Stimulated activated CD8-positive, alpha-beta memory T cell treated with anti-CD3 and anti-CD28 coated beads, Interleukin-2, amount 100 ng/mL, for 48 hours (primary cell): ENCODE measurements around the gene NT5C1B.

Experiments
- DNase-seq, 2 donors: peaks; one replicate each; pipeline ENCODE4 v3.0.0-alpha.2; 2020; ENCODE audit warnings: low read depth in 2 of 2

The NT5C1B gene

DNA sequence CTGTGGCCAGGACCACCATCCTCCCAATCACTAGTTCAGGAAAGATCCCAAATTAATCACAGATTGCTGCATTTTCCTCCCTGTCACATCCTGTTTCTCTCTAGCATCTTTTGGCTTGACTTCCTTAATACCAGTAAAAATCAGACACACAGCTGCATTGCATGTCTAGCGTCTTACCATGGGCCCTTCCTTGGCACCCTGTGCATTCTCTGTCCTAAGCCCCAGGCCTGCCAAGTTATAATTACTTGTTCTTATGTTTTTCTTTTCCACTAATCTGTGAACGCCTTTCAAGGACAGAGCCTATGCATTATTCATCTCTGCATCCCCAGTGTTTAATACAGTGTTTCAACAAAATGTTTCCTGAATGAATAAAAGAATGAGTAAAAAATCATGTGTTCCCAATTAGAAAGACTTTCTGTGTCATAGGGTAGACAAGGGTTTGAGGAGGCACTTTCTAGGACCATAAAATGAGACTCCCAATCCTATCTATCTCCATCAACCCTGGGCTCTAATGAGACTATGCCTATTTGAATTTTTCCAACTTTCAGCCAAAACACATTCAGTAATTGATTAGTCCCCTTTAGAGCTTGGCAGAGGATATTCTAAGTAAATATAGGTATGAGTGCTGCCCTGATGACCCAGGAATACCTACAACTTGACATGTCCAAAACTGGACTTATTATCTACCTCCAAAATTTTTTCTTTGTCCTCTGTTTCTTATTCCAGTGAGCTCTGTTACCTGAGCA, 10.3 kb upstream of the NT5C1B start:
- DNase-seq = no peak

DNA sequence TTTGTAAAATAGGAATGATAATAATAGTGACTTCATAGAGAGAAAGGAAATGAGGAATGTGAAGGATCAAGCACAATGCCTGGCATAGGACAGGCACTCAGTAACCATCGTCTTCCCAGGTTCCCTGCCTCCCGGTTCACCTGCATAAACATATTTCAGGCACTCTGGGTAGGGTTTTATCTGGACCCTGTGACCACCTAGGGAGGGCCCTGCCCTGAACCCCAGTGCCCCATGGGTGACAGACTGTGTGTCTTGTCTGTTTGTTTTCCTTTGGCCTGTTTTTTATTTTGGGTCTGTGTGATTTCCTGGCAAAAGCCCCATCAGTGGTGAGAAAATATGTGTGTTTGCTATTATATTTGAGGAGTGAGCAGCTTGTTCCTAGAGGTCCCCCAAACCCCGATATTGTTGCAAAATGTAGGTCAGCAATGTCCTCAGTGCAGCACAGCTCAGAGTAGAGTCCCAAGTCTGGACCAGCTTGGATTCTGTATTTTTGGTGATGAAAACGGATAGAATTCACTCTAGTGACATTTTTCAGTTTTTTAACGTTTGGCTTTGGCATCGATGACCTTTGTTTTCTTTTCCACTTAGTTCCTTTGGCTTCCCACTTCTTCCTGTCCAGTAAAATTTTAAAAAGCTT, 9.6 kb upstream of the NT5C1B start:
- DNase-seq = no peak

DNA sequence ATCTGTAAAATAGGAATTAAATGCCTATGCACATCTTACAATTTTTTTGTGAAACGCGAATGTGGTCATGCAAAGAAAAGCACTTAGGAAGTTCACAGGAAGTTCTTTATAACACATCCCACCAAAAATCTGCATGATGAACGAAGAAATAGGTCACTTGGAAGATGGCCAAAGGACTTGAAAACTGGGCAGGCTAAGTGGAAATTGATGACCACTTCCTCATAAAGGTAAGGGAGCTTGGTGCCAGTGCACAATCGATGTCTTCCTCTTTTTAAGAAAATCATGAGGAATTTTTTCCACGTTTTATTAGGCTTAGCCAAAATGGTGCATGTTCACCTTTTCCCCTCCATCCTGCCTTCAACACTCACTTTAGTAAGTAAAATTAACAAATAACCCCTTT, 8.2 kb upstream of the NT5C1B start:
- DNase-seq = no peak

DNA sequence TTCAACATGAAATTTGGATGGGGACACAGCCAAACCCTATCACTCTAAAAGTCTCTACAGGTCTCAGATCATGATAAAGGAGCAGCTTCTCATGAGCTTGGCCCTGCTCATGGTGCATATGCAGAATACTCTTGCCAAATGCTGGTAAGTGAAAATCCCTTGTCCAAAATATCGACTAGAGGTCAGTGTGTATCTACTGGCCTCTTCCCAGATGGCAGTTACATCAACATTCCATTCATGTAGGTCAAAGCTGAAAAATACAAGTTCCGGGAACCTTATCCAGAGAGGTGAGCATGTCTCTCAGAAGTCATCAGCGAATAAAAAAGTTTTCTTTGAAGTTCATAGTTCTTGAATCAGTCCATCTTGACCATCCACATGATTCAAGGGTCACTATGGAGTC, 7.6 kb upstream of the NT5C1B start:
- no peak for DNase-seq

DNA sequence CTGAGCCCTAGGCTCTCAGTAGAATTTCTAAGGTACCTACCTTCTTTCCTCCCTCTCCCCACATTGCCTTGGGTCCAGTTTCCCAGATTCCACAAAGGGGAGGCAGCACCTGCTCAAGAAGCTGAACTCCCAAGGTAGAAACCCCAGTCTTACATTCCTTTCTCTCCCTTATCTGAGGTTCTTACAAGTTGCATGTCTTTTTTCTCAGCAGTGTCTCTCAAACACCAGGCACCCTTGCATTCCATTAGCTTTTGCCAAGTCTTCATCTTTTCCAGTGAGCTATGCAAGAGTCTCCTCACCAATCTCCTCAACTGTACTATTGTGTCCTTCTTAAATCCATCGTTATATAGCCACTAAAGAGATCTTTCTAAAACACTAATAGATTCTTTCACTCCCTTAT, 4.1 kb upstream of the NT5C1B start:
- DNase-seq = no peak

DNA sequence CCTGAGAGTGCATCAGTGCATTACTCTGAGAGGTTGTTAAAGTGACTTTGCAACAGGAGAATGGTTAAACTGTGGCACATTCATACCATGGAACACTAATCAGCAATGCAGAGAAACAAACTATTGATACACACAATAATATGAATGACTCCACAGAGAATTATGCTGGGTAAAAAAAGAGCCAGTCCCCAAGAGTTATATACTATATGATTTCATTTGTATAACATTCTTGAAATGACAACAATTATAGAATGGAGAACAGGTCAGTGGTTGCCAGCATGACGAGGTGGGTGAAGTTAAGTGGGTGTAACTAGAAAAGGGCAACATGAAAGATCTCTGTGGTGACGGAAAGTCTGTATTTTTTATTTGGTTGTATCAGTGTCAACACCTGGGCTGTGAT, 3.0 kb upstream of the NT5C1B start:
- DNase-seq = no peak

DNA sequence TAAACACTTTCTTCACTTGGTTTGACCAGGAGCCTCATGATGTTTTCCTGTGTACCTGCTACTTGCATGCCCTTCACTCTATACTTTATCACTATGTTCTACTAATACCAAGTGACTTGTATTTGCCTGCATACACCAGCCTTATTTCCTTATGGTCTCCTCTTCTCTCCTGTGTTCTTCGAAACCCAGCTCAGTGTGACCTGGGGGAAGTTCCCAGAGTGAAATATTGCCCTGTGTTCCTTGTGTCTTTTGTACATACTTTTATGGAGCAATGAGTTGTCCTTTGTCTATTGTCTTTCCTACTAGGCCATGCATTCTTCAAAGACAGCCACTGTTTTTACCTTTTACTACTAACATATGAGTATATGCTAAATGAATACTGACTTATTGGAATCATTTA, 567 bp downstream of the NT5C1B start:
- DNase-seq = no peak

DNA sequence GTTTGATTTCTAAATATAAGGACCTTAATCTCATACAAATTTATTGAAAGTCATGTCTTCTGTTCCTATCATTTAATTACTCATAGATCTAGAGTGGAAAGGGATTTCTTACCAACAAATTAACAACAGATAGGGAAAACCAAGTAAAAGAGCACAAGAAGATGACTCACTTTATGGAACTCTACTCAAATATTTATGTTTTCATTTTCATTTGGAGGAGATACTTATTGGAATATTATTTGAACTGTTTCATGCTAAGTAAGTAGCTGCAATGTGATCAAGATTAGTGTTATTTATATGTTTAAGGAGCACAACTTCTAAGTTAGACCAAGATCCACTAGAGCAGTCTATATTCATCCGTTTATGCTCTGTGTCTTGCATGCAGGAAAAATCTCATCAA, 1.3 kb downstream of the NT5C1B start:
- no peak for DNase-seq

DNA sequence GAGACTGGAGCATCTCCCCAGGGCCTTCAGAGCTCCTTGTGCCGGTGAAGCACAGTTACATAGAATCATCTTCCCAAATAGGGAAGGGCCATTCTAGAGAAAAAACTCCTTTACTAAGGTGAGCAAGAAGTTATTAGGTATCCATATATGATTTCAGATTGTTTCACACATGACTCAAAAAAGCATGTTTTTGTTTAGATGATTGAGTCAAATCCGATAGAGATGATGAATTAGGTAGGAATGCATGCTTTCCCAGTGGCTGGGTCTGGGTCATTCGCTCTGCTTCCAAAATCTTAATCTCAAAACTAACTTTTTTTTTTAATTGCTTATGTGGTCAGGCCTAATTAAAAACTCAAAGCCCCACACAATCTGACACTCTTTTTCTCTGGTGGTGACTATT, 3.8 kb downstream of the NT5C1B start:
- no peak for DNase-seq

DNA sequence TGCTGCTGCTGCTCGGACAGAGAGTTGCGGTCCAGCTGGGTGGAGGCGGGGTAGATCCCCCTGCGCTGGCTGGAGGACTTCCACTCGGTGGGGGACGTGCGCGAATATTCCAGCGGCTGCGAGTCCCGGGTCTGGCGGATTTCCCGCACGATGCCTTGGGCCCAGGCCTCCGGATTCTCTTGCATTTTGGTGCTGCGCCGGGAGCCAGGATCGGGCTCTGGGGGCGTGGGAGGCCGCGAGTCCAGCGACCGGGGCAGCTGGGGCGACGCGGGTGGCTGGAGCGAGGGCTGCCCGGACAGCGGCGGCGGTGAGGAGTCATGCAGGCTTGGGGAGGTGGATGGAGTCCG, 4.8 kb downstream of the NT5C1B start:
- DNase-seq = no peak

DNA sequence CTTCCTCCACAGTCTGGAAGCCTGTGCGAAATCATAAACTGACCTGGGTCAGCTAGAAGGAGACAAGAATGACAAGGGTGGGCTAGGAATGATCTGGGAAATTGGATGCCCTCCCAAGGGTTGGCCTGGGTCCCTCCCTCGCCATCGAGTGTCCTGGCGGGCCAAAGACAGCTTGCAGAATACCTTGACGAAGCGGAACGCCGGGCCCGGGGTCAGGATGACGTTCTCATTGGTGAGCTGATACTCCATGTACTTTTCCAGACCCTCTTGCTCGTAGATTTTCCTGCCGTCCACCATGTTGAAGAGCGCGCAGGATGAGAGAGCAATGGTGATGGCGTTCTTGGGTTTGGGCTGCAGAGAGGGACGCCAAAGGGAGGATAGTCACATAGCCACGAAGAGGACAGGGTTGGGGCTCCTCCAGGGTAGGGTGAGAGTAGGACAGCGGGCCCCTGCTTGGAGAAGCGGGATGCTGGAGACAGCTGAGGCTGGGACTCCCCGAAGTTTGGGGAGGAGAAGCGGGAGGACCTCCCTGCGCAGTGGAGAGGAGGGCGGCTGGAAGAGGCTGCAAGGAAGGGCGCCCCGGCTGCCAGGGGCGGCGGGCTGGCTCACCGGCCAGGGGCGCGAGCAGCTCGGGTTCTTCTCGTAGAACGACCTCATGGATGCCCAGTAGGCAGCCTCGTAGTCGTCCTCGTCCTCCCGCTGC, 5.3 kb downstream of the NT5C1B start:
- DNase-seq = no peak

DNA sequence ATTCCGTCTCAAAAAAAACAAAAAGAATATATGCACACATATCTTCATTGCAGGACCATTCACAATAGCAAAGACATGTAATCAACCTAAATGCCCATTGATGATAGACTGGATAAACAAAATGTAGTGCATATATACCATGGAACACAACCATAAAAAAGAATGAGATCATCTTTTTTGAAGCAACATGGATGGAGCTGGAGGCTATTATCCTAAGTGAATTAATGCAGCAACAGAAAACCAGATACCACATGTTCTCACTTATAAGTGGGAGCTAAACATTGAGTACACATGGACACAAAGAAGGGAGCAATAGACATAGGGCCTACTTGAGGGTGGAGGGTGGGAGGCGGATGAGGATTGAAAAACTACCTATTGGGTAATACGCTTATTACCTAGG, 8.8 kb downstream of the NT5C1B start:
- DNase-seq = no peak

DNA sequence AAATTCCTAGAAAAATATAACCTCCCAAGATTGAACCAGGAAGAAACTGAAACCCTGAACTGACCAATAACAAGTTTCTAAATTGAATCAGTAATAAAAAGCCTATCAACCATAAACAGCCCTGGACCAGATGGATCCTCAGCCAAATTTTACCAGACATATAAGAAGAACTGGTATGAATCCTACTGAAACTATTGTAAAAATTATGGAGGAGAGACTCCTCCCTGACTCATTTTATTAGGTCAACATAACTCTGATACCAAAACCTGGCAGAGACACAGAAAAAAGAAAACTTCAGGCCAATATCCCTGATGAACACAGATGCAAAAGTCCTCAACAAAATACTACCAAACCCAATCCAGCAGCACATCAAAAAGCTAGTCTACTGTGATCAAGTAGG, 11.3 kb downstream of the NT5C1B start:
- DNase-seq = no peak

DNA sequence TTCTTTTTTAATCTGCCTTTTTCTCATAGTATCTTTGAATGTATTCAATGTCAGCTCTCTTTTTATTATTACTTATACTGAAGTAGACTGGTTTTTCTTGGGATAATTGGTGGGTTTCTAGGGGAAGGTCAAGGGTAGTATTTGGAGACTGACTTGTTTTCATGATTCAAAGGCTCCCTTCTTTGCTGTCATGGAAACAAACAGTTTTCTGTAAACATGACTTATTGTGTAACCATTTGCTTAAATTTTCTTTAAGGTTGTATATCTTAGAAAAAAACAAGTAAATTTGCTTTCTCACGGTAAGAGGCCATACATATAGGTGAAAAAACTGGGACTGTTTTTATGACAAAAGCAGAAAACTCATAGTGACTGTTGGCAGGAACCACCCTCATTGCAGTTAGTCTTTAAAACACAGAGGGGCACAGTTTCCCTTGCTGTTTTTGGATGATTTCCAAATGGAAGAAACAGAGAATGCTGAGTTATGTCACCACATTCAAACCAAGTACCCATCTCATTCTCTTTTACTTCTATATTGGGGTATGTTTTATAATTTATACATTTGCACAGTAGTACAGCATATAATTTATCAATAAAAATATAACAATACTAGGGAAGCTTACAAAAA, 23.1 kb downstream of the NT5C1B start:
- no peak for DNase-seq

DNA sequence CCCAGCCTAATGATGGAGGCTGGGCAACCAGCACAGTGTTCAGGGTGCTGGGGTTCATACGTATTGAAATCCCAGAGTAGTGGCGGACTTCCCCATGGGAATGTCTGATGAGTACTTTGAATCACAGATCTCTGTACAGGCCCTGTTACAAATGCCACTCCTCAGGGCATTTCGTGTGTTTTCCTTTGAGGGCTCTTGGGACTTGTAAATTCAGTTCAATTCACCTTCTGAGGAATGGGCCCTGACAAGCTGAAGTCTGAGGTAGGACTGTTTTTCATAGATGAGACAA, 28.6 kb downstream of the NT5C1B start:
- DNase-seq = no peak

DNA sequence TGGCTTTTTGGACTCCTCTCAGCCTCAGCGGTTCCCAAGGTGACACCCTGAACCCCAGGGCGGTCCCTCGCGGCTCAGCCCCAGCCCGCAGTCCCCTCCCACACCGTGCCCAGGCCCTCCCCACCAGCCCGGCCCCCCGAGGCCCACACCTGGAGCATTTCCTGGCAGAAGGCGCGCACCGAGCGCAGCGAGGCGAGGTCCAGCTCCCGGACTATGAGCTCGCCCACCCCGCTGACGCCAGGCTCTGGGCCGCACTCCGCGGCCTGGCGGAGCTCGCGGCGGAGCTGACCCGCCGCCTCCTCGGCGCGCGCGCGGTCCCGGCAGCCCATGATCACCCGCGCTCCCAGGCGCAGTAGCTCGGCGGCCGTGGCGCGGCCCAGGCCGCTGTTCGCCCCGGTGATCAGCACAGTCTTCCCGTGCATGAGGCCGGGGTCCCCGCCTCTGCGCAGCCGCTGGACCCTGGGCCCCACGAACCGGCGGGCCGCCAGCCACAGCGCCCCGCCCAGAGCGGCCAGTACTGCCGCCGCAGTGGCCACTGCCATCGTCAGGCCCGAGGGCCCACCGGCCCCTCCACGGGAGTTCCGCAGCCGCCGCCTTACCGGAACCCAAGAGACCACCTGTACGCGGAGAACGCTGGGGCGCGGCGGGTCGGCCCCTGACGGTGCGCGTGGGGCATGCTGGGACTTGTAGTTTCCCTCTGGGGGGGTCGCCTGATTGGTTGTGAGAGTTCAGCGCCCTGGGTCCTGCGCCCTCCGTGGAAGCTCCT, 29.2 kb downstream of the NT5C1B start, which contains the start of gene RDH14:
TSS of gene RDH14 (minus strand) at position 623 of the 766 bp plus-strand sequence. CDS start at position 542, 81 bp downstream.
- DNase-seq = peak; percentile 82 to 84

DNA sequence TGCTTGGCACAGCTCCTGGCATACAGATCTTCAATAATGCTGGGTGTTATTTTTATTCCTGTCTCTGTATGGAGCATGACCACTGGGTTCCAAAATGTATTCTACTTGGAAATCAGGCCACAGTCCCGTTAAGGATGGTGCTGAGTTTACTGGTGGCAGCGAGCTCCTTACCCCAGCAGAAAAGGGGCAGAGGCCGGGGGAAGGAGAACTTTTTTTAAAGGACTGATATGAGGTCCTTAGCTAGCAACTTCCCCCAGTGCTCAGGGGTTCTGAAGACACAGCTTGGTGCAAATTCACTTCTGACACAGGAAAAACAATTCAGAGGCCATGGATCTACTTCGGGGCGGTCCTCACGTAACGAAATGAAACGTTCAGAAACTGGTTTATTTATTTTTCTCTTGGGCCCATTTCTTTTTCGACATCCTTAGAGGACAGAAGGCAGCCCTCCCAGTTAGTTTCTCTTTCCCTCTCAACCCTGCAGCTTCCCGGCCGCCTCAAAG, 29.8 kb downstream of the NT5C1B start:
- no peak for DNase-seq

DNA sequence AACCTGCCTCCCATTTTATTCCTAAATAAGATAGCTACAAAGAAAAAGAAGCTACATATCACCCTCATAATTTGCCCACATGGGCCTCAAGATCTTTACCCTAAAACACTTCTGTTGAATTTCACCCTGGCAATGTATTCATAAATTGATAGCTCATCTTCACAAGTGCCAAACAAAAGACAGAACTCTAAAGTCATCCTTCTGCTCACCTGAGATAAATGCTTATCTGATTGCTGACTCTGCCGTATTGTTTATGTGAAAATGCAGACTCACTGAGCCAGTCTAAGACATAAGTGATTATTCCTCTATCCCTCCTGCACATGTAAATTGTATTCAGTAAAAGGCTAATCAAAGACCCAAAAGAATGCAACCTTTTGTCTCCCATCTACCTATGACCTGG, 30.9 kb downstream of the NT5C1B start:
- no peak for DNase-seq

DNA sequence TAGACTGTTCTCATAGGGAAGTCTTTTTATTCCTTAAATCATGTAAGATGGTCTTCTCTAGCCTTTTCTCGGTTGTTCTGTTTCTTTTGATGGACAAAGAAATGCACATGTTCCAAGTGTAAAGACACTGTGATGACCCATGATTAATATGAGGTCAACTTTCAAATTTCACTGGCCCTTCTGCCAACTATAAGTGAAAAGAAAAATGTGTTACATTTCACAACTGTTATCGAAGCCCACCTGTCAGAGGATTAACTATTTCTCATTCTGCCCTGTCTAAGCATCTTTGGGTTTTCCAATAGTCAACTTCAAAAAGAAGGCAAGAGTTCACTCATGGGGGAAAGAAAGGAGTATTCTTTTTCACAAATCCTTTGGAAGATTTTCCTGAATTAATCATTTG, 32.2 kb downstream of the NT5C1B start:
- DNase-seq = no peak

DNA sequence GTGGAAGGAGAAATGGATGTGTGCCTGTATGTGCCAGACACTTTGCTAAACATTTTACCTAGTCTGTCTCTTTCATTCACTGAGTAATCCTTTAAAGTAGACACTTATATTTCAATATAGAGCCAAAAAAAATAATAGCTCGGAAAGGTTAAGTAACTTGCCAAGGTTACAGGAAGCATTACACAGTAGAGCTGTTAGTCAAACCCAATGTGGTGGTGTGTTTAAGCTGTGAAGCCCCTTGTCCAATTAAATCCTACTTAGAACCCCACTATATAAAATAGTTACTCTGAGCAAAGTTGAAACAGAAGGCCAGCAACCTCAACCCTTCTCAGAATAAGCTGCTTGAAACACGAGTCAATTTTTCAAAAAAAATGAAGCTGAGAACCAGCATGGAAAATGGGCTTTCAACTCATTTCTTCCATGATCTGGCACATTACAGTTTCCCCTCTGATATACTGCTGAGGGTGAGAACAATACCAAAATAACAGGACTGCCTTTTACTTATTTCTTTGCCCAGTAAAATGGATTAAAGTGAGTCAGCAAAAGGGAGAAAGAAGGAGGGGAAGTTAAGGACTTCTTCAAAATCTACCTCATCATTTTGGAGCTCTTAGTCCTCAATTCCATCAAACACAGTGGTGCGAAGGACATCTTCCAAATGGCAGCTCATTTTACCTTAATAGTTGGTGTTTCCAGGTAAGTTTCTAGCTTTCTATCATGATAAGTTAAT, 36.9 kb downstream of the NT5C1B start:
- no peak for DNase-seq

DNA sequence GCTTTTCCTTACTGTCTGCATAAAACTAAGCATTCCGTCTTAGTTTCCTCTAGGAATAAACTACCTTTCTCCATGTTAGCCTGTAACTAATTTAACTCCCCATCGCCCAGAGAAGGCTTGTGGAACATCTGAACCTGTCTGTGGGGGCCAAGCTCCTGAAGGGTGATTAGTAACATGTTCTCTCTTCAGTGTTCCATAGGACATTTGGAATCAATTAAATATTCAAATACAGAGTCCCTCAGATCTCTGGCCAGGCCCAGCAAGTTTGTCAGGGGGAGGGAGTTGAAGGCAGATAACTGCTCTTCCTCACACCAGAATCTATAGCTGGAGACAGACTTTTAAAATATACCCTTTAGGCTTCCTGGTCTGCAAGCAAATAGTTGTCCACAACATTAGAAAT, 37.7 kb downstream of the NT5C1B start:
- DNase-seq = no peak
